ENCODE data around the gene TGFBRAP1. TPM values are rescaled to one million over a fixed set of nuclear protein-coding genes. Genes with fewer than 3 reads are reported as not detected.

Gene TGFBRAP1
- total and polyA plus RNA-seq, 9 of the 15 experiments (the other 6 are each of a cell fraction or from before 2014, with no cell fraction given), result 3.7 to 18.0 (median 11.0) TPM

DNA sequence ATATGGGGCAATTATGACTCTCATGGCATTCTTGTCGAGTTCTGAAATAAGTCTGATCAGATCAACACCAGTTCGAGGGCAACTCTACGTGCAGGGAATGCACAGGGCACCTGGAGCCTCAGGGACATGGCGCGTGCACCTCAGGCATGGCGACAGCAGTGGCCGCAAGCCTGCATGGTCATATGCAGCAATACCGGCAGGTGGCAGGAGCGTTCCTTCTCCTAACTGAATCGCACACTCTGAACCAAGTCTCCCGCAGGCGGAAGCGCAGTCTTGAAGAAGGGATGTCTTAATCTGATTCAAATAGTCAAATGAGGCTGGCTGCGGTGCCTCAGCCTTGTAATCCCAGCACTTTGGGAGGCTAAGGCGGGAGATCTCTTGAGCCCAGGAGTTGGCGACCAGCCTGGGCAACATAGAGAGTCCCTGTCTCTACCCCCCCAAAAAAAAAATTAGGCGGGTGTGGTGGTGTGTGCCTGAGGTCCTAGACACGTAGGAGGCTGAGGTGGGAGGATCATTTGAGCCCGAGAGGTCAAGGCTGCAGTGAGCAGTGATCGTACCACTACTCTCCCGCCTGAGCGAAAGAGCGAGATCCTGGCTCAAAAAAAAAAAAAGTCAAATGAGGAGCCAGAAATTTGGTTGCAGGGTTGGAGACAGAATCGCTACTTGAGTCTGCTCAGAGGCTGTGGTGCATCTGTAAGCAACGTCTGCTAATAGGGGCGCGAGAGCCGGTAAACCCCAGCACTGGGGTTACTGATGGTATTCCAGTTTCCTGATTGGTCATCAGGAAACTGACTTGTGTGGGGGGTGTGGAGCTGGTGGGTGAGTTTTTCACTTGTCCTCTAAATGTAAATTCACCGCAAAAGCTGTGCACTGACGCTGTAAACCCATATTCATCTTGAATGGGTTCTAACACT, 40.5 kb upstream of the TGFBRAP1 start (continued):
- no peak for TF ChIP-seq SLC30A9 (CRISPR knock-in tag; IDR thresholded peaks at IDR 0.05)
- TF ChIP-seq PHF21A (IDR thresholded peaks at IDR 0.05; ENCODE audit: borderline replicate concordance, low read depth), result no peak
- no peak for TF ChIP-seq GTF2A2 (tag; IDR thresholded peaks at IDR 0.05)
- no peak for TF ChIP-seq CBX8 (IDR thresholded peaks at IDR 0.05; ENCODE audit: borderline replicate concordance, extremely low read depth, low read depth, low read length, poor library complexity, severe bottlenecking)
- no peak for TF ChIP-seq ZBED1 (IDR thresholded peaks at IDR 0.05)
- TF ChIP-seq, protein P1, sequence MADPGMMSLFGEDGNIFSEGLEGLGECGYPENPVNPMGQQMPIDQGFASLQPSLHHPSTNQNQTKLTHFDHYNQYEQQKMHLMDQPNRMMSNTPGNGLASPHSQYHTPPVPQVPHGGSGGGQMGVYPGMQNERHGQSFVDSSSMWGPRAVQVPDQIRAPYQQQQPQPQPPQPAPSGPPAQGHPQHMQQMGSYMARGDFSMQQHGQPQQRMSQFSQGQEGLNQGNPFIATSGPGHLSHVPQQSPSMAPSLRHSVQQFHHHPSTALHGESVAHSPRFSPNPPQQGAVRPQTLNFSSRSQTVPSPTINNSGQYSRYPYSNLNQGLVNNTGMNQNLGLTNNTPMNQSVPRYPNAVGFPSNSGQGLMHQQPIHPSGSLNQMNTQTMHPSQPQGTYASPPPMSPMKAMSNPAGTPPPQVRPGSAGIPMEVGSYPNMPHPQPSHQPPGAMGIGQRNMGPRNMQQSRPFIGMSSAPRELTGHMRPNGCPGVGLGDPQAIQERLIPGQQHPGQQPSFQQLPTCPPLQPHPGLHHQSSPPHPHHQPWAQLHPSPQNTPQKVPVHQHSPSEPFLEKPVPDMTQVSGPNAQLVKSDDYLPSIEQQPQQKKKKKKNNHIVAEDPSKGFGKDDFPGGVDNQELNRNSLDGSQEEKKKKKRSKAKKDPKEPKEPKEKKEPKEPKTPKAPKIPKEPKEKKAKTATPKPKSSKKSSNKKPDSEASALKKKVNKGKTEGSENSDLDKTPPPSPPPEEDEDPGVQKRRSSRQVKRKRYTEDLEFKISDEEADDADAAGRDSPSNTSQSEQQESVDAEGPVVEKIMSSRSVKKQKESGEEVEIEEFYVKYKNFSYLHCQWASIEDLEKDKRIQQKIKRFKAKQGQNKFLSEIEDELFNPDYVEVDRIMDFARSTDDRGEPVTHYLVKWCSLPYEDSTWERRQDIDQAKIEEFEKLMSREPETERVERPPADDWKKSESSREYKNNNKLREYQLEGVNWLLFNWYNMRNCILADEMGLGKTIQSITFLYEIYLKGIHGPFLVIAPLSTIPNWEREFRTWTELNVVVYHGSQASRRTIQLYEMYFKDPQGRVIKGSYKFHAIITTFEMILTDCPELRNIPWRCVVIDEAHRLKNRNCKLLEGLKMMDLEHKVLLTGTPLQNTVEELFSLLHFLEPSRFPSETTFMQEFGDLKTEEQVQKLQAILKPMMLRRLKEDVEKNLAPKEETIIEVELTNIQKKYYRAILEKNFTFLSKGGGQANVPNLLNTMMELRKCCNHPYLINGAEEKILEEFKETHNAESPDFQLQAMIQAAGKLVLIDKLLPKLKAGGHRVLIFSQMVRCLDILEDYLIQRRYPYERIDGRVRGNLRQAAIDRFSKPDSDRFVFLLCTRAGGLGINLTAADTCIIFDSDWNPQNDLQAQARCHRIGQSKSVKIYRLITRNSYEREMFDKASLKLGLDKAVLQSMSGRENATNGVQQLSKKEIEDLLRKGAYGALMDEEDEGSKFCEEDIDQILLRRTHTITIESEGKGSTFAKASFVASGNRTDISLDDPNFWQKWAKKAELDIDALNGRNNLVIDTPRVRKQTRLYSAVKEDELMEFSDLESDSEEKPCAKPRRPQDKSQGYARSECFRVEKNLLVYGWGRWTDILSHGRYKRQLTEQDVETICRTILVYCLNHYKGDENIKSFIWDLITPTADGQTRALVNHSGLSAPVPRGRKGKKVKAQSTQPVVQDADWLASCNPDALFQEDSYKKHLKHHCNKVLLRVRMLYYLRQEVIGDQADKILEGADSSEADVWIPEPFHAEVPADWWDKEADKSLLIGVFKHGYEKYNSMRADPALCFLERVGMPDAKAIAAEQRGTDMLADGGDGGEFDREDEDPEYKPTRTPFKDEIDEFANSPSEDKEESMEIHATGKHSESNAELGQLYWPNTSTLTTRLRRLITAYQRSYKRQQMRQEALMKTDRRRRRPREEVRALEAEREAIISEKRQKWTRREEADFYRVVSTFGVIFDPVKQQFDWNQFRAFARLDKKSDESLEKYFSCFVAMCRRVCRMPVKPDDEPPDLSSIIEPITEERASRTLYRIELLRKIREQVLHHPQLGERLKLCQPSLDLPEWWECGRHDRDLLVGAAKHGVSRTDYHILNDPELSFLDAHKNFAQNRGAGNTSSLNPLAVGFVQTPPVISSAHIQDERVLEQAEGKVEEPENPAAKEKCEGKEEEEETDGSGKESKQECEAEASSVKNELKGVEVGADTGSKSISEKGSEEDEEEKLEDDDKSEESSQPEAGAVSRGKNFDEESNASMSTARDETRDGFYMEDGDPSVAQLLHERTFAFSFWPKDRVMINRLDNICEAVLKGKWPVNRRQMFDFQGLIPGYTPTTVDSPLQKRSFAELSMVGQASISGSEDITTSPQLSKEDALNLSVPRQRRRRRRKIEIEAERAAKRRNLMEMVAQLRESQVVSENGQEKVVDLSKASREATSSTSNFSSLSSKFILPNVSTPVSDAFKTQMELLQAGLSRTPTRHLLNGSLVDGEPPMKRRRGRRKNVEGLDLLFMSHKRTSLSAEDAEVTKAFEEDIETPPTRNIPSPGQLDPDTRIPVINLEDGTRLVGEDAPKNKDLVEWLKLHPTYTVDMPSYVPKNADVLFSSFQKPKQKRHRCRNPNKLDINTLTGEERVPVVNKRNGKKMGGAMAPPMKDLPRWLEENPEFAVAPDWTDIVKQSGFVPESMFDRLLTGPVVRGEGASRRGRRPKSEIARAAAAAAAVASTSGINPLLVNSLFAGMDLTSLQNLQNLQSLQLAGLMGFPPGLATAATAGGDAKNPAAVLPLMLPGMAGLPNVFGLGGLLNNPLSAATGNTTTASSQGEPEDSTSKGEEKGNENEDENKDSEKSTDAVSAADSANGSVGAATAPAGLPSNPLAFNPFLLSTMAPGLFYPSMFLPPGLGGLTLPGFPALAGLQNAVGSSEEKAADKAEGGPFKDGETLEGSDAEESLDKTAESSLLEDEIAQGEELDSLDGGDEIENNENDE (IDR thresholded peaks at IDR 0.05; ENCODE audit: low read depth, low read length), result no peak
- no peak for TF ChIP-seq ZNF436 (CRISPR knock-in tag; IDR thresholded peaks at IDR 0.05)
- no peak for TF ChIP-seq NFE2 (IDR thresholded peaks at IDR 0.05; ENCODE audit: low read depth)
- no peak for TF ChIP-seq DNMT1 (IDR thresholded peaks at IDR 0.05)
- TF ChIP-seq ATF7 (IDR thresholded peaks at IDR 0.05), result no peak
- no peak for TF ChIP-seq DACH1 (IDR thresholded peaks at IDR 0.05; ENCODE audit: partially characterized antibody)
- no peak for TF ChIP-seq GABPB2 (CRISPR knock-in tag; conservative IDR thresholded peaks at IDR 0.05)
- no peak for TF ChIP-seq HES1 (IDR thresholded peaks at IDR 0.05; ENCODE audit: low read depth)
